Aorta (tissue), 5 donors: ENCODE measurements around the gene OTUB2. TPM values are rescaled to one million over a fixed set of nuclear protein-coding genes. Genes with fewer than 3 reads are reported as not detected.

Experiments
- ATAC-seq: fragments of 200-7000 bp; cut with Tn5 transposase; one replicate; pipeline ENCODE4 v1.9.1; 2022; ENCODE audit warnings: moderate library complexity; ENCODE audit not compliant: low FRiP score
- DNase-seq, 2 donors: peaks; one replicate each; pipeline ENCODE4 v3.0.0-alpha.2; 2020
- H3K27ac ChIP-seq, 2 donors: one replicate each; pipeline ENCODE4 v1.5.1; 2013; ENCODE audit warnings: low read length in 2 of 2, mild to moderate bottlenecking in 2 of 2, moderate library complexity in 2 of 2, control low read depth in 1 of 2, inconsistent platforms in 1 of 2, low read depth in 1 of 2
- H3K27me3 ChIP-seq, 2 donors: one replicate each; pipeline ENCODE4 v1.6.1; 2013; ENCODE audit warnings: control low read depth in 1 of 2, low read length in 1 of 2, mild to moderate bottlenecking in 1 of 2, moderate library complexity in 1 of 2; ENCODE audit not compliant: insufficient read depth in 2 of 2, control insufficient read depth in 1 of 2
- H3K36me3 ChIP-seq, 2 donors: one replicate each; pipeline ENCODE4 v1.6.1; 2013; ENCODE audit warnings: control low read depth in 1 of 2, low read length in 1 of 2, mild to moderate bottlenecking in 1 of 2; ENCODE audit not compliant: insufficient read depth in 2 of 2, control insufficient read depth in 1 of 2
- H3K4me1 ChIP-seq, 2 donors: one replicate each; pipeline ENCODE4 v1.6.1; 2013; ENCODE audit warnings: low read length in 2 of 2, control low read depth in 1 of 2, mild to moderate bottlenecking in 1 of 2, moderate library complexity in 1 of 2; ENCODE audit not compliant: insufficient read depth in 2 of 2, control insufficient read depth in 1 of 2
- H3K4me3 ChIP-seq, 2 donors: one replicate each; pipeline ENCODE4 v1.5.1; 2013; ENCODE audit warnings: low read length in 2 of 2, control low read depth in 1 of 2, mild to moderate bottlenecking in 1 of 2
- H3K9me3 ChIP-seq: one replicate; pipeline ENCODE4 v1.6.1; 2013; ENCODE audit warnings: mild to moderate bottlenecking, low read length; ENCODE audit not compliant: control insufficient read depth
- WGBS, 2 donors: extraction: QIAGEN DNeasy Blood & Tissue Kit; methylation state at CpG; one replicate each; pipeline ENCODE4 v1.1.7; 2013; 5-methylcytosine and 5-hydroxymethylcytosine counted together
- intact Hi-C, 2 donors: fragments of 100-400 bp; cut with DNase I; formaldehyde crosslinking; loops; one replicate each; pipeline versions ENCODE4 v1.14.2 to v1.15.0; 2022
- polyA plus RNA-seq, 2 donors: library from polyadenylated mRNA; stranded (reverse); fragments of 200-250 nt; gene quantifications; one replicate each; pipeline ENCODE4 v1.2.3, GENCODE V29; 2013
- total RNA-seq, 2 donors: library from RNA; stranded (reverse); fragmentation: NEBNext Ultra II Directional; extraction: Animal tissue kit (Norgen Biotek cat#: 25700); gene quantifications; one replicate each; pipeline ENCODE4 v1.2.1, GENCODE V29; 2021
- donor health status: healthy with polysubstance abuse.
- donor health status: Bipolar disorder and iron deficiency.
- donor health status: DM: no; HTN: no; CAD: no.
- donor health status: DM: no; HTN: no; CAD: no.
- donor health status: DM: yes; HTN: yes; CAD: no.

The OTUB2 gene
- total and polyA plus RNA-seq, 4 donors: 0.42 to 0.60 TPM; not detected in 2

- Histone ChIP-seq H3K9me3 (no peaks in the 10 kb centered on the region), H3K4me3 (no peak overlapping the region), H3K4me1 (no peaks in the 10 kb centered on the region), H3K27me3 (no peaks in the 10 kb centered on the region), H3K27ac (no peak overlapping the region), H3K36me3 (no peaks in the 10 kb centered on the region)
- WGBS, 2 donors: 84 to 87% methylated on average over 13 of the region's 13 CpGs
- DNase-seq: no peak
- intact Hi-C loops: no loop called here
- no peak for ATAC-seq
Measured at GRCh38 chr14:94001016-94001415, 25.1 kb upstream of the OTUB2 start.

GRCh38 chr14:94001501-94002396, 24.4 kb upstream of the OTUB2 start:
- peak; percentile 65 to 83 for DNase-seq
- ATAC-seq: peak; percentile 79
- no peaks in the 10 kb centered on the region for H3K36me3 ChIP-seq
- WGBS, 2 donors: 44 to 47% methylated on average over 26 of the region's 26 CpGs
- no peaks in the 10 kb centered on the region for H3K4me1 ChIP-seq
- intact Hi-C loops: loop anchor here (1.0 kb wide), 1 partner anchor 62 kb away; no protein-coding TSS in a partner anchor
- no peaks in the 10 kb centered on the region for H3K9me3 ChIP-seq
- H3K4me3 ChIP-seq: no peak overlapping the region
- H3K27ac ChIP-seq: no peak overlapping the region
- no peaks in the 10 kb centered on the region for H3K27me3 ChIP-seq

GRCh38 chr14:94003397-94003796, 22.7 kb upstream of the OTUB2 start:
- Histone ChIP-seq H3K9me3 (no peaks in the 10 kb centered on the region), H3K36me3 (no peaks in the 10 kb centered on the region), H3K4me3 (no peak overlapping the region), H3K4me1 (no peaks in the 10 kb centered on the region), H3K27me3 (no peaks in the 10 kb centered on the region), H3K27ac (no peak overlapping the region)
- DNase-seq: no peak
- 78 to 91% methylated on average over 4 of the region's 4 CpGs for WGBS, 2 donors
- intact Hi-C loops: no loop called here
- ATAC-seq: no peak

GRCh38 chr14:94004015-94004414, 22.1 kb upstream of the OTUB2 start:
- WGBS, 2 donors: 76 to 79% methylated on average over 8 of the region's 8 CpGs
- no peaks in the 10 kb centered on the region for H3K4me1 ChIP-seq
- no peaks in the 10 kb centered on the region for H3K9me3 ChIP-seq
- DNase-seq (no peak), ATAC-seq (no peak)
- intact Hi-C loops: no loop called here
- no peaks in the 10 kb centered on the region for H3K27me3 ChIP-seq
- H3K36me3 ChIP-seq: no peaks in the 10 kb centered on the region
- no peak overlapping the region for H3K27ac ChIP-seq
- H3K4me3 ChIP-seq: no peak overlapping the region

- intact Hi-C loops: no loop called here
- Histone ChIP-seq H3K4me3 (no peak overlapping the region), H3K36me3 (no peaks in the 10 kb centered on the region), H3K27ac (no peak overlapping the region), H3K9me3 (no peaks in the 10 kb centered on the region), H3K27me3 (no peaks in the 10 kb centered on the region), H3K4me1 (no peaks in the 10 kb centered on the region)
- 46 to 49% methylated on average over 14 of the region's 14 CpGs for WGBS, 2 donors
- DNase-seq (no peak), ATAC-seq (no peak)
Measured at GRCh38 chr14:94005324-94006073, 20.6 kb upstream of the OTUB2 start.

- Histone ChIP-seq H3K36me3 (no peaks in the 10 kb centered on the region), H3K4me3 (no peak overlapping the region), H3K4me1 (no peaks in the 10 kb centered on the region), H3K9me3 (no peaks in the 10 kb centered on the region), H3K27me3 (no peaks in the 10 kb centered on the region), H3K27ac (no peak overlapping the region)
- DNase-seq (no peak), ATAC-seq (no peak)
- intact Hi-C loops: no loop called here
- 81 to 88% methylated on average over 3 of the region's 3 CpGs for WGBS, 2 donors
Measured at GRCh38 chr14:94008234-94008633, 17.9 kb upstream of the OTUB2 start.

- H3K27ac ChIP-seq: no peak overlapping the region
- DNase-seq (no peak), ATAC-seq (no peak)
- intact Hi-C loops: no loop called here
- H3K4me3 ChIP-seq: no peak overlapping the region
- H3K36me3 ChIP-seq: no peaks in the 10 kb centered on the region
- WGBS, 2 donors: 17 to 42% methylated on average over 4 of the region's 4 CpGs
- H3K4me1 ChIP-seq: no peaks in the 10 kb centered on the region
- H3K9me3 ChIP-seq: no peaks in the 10 kb centered on the region
- no peaks in the 10 kb centered on the region for H3K27me3 ChIP-seq
Measured at GRCh38 chr14:94009767-94010166, 16.4 kb upstream of the OTUB2 start.

- ATAC-seq: no peak
Measured at GRCh38 chr14:94010625-94011024, 15.5 kb upstream of the OTUB2 start.

More at GRCh38 chr14:94010625-94011024, 15.5 kb upstream of the OTUB2 start:
- DNase-seq: no peak
- Histone ChIP-seq H3K4me3 (no peak overlapping the region), H3K27me3 (no peaks in the 10 kb centered on the region), H3K36me3 (no peaks in the 10 kb centered on the region), H3K4me1 (no peaks in the 10 kb centered on the region), H3K9me3 (no peaks in the 10 kb centered on the region), H3K27ac (no peak overlapping the region)
- intact Hi-C loops: no loop called here
- 84 to 96% methylated on average over 6 of the region's 6 CpGs for WGBS, 2 donors
